D721Med (cell line): ENCODE data around the gene HCN2.

Experiments used
- DNase-seq: peaks from one replicate; pipeline ENCODE4 v3.0.0; 2011; ENCODE audit warnings: low spot score; ENCODE audit not compliant: insufficient read length
- FAIRE-seq: peaks from 2 replicates; lab custom pipeline; 2011; peaks lifted over from hg19 to GRCh38; lab: Jason Lieb, UNC
- CTCF ChIP-seq: IDR thresholded peaks from 2 replicates; pipeline ENCODE4 v1.5.1; 2012; ENCODE audit warnings: mild to moderate bottlenecking, control low read depth; ENCODE audit not compliant: insufficient read depth; ENCODE audit errors: missing control alignments

The HCN2 gene

GRCh38 chr19:588741-589692 lies 664 bp upstream of the HCN2 start:
- no peak for FAIRE-seq
- no peak for DNase-seq
- peak; percentile 14 for TF ChIP-seq CTCF

- FAIRE-seq (no peak), DNase-seq (no peak)
- TF ChIP-seq CTCF: no peak
Measured at GRCh38 chr19:590396-590745, 690 bp downstream of the HCN2 start.

DNA sequence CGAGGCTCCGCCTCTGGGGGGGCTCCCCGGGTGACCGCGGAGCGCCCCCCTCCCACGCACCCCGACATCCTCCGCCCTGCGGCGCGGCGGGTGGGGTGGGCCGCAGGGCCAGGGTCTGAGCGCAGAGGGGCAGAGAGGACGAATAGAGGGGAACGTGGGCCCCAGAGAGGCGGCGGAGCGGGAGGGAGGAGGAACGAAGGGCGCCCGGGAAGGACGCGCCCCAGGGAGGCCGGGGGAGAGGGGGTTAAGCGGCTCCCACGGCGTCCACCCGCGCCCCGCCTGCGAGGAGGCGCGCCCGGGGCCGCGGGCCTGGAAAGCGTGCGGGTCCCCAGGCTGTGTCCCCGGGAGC lies 1.0 kb downstream of the HCN2 start:
- no peak for DNase-seq
- no peak for FAIRE-seq
- TF ChIP-seq CTCF: no peak

DNA sequence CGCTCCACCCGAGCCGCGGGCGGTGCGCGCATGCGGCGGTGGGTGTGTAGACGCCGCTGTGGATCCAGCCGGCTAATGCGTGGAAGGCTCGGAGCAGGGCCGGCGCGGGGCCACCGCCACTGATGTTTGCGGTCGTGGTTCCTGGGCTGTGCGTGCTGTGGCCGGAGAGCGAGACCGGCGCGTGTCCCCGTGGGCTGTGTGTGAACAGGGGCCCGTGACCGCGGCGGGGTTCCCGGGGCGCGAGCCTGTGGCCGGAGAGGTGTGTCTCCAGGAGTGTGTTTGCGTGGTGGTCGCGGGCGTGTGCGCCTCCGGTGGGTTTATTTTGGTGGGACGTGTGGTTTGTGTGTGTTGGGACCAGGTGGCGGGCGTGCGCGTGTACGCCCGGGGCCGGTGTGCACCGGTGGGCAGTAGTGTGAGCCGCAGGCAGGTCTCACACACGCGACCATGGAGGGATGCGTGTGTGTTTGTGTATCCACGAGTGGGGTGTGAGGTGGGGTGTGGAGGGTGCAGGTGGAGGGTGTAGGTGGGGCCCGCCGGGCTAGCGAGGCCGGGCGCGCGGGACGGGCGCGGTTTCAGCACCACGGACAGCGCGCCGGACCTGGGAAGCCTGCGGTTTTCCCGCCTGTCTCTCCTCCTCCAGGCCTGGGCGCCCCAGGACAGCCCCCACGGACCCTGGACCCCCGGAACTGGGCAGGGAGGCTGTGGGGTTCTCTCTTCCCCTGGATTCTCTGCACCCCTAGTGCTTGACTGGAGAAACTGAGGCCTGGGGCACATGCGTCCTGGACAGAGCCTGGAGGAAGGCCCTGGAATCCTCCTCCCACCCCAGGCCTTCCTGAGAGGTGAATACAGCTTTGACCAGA lies 1.6 kb downstream of the HCN2 start:
- DNase-seq (no peak), FAIRE-seq (no peak)
- no peak for TF ChIP-seq CTCF

DNA sequence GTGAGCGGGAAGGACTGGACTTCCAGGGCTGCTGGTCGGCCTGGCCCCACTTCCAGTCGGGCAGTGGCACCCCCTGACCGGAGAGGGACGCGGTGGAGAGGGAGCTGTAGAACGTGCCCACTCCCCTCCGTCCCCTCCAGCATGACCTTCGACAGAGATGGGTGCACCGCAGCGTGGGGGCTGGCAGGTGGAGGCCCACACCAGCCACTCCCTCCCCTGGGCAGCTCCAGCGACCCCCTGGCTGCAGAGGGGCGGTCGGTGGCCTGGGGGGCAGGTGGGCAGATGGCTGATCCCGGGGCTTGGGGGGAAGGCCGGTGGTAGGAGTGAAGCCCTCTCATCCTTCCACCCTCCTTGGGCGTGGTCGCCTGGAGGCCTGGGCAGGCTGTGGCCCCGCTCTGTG lies 2.4 kb downstream of the HCN2 start:
- DNase-seq: no peak
- TF ChIP-seq CTCF: no peak
- no peak for FAIRE-seq

DNA sequence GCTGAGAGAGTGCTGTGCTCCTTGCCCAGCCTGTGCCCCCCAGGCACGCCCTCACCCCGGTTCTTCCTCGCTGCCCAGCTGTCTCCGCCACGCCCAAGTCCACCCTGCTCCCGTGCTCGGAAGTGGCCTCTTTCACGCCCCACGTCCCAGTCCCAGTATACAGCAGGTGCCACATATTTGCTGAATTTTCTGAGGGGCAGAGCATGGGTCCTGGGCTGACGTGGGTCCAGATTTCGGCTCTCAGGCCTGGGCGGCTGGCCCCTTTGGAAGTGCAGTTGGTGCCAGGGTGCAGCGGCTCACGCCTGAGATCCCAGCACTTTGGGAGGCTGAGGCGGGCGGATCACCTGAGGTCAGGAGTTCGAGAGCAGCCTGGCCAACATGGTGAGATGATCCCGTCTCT lies 3.4 kb downstream of the HCN2 start:
- FAIRE-seq (no peak), DNase-seq (no peak)
- no peak for TF ChIP-seq CTCF
